Astrocyte of the cerebellum (primary cell): ENCODE measurements around the gene MRPS11.

Experiments
- DNase-seq: peaks from one replicate; pipeline ENCODE4 v3.0.0-alpha.2; 2011; ENCODE audit warnings: low read depth
- H3K4me3 ChIP-seq: 2 replicates; pipeline ENCODE4 v1.5.1; 2011; ENCODE audit warnings: mild to moderate bottlenecking, low read depth, low read length, moderate library complexity
- in situ Hi-C: cut with HindIII; loops from 2 replicates; pipeline ENCODE4 v1.10.0; 2017; ENCODE audit warnings: low sequenced_read_pairs
- TF ChIP-seq, protein P1 (sequence below): IDR thresholded peaks from 2 replicates; pipeline ENCODE4 v1.5.1; 2012; ENCODE audit warnings: low read length, low read depth, moderate library complexity, mild to moderate bottlenecking; ENCODE audit errors: missing control alignments

The MRPS11 gene

DNA sequence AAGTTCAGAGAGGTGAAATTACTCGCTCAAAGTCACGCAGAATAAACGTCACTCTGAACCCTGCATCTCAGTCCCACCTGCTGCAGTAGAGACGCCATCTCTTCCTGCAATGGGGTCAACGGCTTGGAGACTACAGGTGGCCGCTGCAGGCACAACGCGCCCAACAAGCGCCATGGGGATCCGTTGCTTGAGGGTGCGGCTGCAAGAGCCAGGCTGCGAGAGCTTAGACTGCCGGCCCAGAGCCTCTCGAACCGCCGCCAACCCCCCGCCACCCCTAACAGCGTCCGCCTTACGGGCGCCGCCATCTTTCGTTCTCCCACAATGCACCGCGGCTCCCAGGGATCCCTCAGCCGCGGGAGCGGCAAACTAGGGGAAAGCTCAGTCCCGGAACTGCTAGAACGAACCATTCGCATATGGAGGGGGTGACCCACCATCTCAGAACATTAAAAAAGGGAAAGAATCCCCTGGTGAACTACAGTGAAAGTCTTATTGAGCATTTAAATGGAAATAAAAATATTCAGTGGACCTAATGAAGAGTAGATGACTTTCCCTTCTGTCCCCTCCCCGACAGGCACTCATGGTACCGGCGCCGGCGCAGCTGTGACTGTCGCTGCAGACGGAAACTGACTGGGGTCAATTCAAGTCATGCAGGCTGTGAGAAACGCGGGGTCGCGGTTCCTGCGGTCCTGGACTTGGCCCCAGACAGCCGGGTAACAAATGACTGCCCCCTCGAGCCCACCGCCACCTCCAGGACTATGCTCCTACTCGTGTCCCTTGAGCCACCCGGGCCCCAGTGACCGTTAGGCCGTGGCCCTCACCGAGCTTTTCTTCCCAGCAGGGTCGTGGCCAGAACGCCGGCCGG is at the start of gene MRPS11, which contains the start of gene MRPL46:
MRPS11 (plus strand) TSS at position 636 of the 862 bp plus-strand sequence; CDS start at position 646, 10 bp downstream.
MRPL46 (minus strand) TSS at position 316 of the 862 bp plus-strand sequence; CDS start at position 305, 11 bp downstream.
- in situ Hi-C loops: no loop called here
- DNase-seq: peak; percentile 67
- TF ChIP-seq, protein P1, sequence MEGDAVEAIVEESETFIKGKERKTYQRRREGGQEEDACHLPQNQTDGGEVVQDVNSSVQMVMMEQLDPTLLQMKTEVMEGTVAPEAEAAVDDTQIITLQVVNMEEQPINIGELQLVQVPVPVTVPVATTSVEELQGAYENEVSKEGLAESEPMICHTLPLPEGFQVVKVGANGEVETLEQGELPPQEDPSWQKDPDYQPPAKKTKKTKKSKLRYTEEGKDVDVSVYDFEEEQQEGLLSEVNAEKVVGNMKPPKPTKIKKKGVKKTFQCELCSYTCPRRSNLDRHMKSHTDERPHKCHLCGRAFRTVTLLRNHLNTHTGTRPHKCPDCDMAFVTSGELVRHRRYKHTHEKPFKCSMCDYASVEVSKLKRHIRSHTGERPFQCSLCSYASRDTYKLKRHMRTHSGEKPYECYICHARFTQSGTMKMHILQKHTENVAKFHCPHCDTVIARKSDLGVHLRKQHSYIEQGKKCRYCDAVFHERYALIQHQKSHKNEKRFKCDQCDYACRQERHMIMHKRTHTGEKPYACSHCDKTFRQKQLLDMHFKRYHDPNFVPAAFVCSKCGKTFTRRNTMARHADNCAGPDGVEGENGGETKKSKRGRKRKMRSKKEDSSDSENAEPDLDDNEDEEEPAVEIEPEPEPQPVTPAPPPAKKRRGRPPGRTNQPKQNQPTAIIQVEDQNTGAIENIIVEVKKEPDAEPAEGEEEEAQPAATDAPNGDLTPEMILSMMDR: no peak
- peak within 1 kb of the TSS; percentile 63 for H3K4me3 ChIP-seq

DNA sequence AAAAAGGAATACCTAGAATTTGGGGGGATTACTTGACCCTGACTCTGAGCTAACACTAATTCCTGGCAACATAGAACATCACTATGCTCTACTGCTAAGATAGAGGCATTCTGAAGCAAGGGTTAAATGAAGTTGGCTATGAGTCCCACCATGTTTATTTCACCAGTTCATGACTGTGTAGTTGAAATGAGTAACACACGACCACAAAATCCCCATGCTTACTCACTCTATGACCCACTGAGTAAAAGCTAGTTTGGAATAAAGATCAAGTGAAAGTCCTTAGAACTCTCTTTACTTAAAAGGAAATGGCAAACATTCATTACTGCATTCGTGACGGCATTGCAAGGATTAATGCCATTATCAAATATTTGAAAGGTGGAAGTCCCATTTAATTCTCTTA is 47.7 kb upstream of the MRPS11 start:
- DNase-seq: no peak

DNA sequence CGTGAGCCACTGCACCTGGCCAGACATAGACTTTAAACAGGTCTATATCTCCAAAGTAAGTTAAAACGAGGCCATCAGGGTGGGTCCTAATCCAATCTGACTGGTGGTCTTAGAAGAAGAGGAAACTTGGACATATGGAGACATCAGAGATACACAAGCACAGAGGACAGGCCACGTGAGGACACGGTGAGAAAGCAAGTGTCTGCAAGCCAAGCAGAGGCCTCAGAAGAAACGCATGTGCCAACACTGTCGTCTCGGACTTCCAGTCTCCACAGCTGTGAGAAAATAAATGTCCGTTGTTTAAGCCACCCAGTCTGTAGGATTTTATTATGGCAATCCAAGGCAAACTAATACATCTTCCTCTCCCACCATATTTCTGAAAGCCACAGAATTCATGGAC is 44.2 kb upstream of the MRPS11 start:
- TF ChIP-seq, protein P1: no peak
- in situ Hi-C loops: no loop called here
- DNase-seq: no peak
- no peak overlapping the region for H3K4me3 ChIP-seq

More for the DNA sequence above, 47.7 kb upstream of the MRPS11 start:
- in situ Hi-C loops: no loop called here
- TF ChIP-seq, protein P1: no peak
- no peak overlapping the region for H3K4me3 ChIP-seq

DNA sequence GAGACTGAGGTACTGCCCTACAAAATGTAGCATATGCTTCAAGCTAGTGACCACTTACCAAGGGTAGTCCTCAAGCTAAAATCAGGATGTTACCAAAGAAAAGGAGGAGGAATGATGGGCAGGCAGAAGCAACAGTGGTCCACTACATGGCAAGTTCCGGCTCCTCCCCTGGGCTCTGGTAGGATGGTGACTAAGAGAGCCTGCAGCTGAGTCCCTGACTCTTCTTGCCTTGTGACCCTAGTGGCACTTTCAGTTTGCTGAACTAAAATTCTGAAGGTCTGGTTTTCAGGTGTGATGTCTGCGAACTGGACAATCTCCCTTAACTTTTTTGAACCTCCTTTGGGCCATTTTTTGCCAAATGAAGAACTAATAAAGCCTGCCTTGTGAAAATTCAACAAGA is 41.2 kb upstream of the MRPS11 start:
- no peak for DNase-seq
- no peak overlapping the region for H3K4me3 ChIP-seq
- TF ChIP-seq, protein P1: no peak
- in situ Hi-C loops: no loop called here

DNA sequence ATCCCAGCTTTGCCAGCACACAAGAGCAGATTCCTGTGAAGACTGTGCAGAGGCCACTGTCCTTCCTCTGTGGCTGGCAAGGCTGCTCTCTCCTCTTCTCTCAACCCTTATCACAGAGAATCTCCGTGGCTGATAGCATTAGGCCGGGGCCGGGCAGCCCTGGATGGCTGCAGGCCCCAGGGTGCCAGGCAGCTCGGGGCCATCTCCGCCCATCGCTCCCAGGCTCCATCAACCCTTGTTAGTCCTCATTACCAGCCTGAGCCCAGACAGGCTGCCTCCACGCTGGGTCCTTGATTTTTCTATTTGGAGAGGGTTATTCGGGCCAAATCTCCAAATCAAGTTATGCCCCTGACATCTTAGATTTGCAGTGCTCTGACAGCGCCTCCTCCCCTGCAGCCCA is 39.5 kb upstream of the MRPS11 start:
- DNase-seq: no peak
- in situ Hi-C loops: no loop called here
- H3K4me3 ChIP-seq: no peak overlapping the region
- TF ChIP-seq, protein P1: no peak

DNA sequence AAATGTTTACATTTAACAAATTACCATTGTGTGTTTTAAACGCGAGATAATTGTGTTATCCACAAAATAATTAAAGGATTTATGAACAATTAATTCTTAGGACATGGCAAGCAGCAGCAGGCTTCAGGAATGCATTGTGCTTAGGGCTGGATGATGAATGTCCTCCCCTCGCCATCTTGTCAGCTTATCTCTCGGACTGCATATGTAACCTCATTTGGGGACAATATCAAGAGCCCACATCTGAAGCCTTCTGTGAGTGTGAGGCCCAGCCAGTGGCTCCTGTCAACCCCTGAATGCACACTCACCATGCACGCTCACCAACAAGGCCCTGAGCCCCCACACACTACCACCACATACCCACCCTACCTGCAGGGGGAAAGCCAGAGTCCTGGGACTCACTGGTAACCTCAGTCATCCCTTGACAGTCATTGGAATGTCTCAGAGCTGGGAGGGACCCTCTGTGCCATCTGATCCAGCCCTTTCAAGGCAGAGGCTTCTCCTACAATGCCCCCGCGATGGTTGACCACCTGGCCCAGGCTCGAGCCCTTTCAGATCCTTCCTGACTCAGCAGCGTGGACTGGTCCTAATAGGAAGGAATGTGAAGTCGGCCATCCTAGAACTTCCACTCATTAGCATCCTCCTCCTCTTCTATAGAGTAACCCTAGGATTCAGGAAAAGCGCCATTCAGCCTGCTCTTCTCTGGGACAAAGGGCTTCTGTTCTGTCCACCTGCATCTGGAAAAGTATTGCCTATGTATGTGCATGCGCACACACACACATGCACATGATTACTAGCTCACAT is 38.5 kb upstream of the MRPS11 start:
- no peak overlapping the region for H3K4me3 ChIP-seq
- TF ChIP-seq, protein P1: no peak
- DNase-seq: no peak
- in situ Hi-C loops: no loop called here
